Adrenal gland (tissue), 12 donors: ENCODE measurements around the gene ATP4B. TPM values are rescaled to one million over a fixed set of nuclear protein-coding genes. Genes with fewer than 3 reads are reported as not detected.
A peak's percentile ranks its signal among the peaks of the same experiment; 100 is the strongest.

Source experiments
- DNase-seq, 7 donors: peaks; one replicate each; pipeline ENCODE4 v3.0.0-alpha.2; 2019 to 2020
- H3K27ac ChIP-seq, 5 donors: fragments of 200-600 bp; sonication (generic) in 4 of 5; 1 replicate in 3 of 5; 2 replicates in 2 of 5; pipeline versions ENCODE4 v1.5.1 to v1.8.0; 2016 to 2020; ENCODE audit warnings: mild to moderate bottlenecking in 1 of 5
- H3K27me3 ChIP-seq: fragments of 200-600 bp; 2 replicates; pipeline ENCODE4 v1.8.0; 2021
- H3K36me3 ChIP-seq, 2 donors: fragments of 200-600 bp; replicated peaks in 1 of 2; 1 replicate in 1 of 2; 2 replicates in 1 of 2; pipeline versions ENCODE4 v1.5.1 to v1.8.0; 2018 to 2022
- H3K4me1 ChIP-seq, 2 donors: fragments of 200-600 bp; replicated peaks in 1 of 2; 1 replicate in 1 of 2; 2 replicates in 1 of 2; pipeline versions ENCODE4 v1.5.1 to v1.8.0; 2018 to 2021
- H3K4me3 ChIP-seq, 4 donors: fragments of 200-600 bp; sonication (generic) in 3 of 4; one replicate each; pipeline ENCODE4 v1.5.1; 2016 to 2018
- H3K9me3 ChIP-seq, 3 donors: fragments of 200-600 bp; sonication (generic) in 1 of 3; replicated peaks in 1 of 3; 1 replicate in 2 of 3; 2 replicates in 1 of 3; pipeline versions ENCODE4 v1.5.1 to v1.8.0; 2016 to 2021
- POLR2A ChIP-seq, 2 donors: fragments of 450-650 bp; IDR thresholded peaks; one replicate each; pipeline ENCODE4 v1.6.1; 2017; ENCODE audit warnings: antibody characterized with exemption in 2 of 2, mild to moderate bottlenecking in 2 of 2, moderate library complexity in 1 of 2
- WGBS, 4 donors: extraction: QIAGEN DNeasy Blood & Tissue Kit in 2 of 4; methylation state at CpG; one replicate each; pipeline versions ENCODE4 v1.1.5 to v1.1.7; 2013 to 2017; 5-methylcytosine and 5-hydroxymethylcytosine counted together
- intact Hi-C, 2 donors: fragments of 100-400 bp; cut with DNase I; formaldehyde crosslinking; loops; one replicate each; pipeline versions ENCODE4 v1.14.1 to v1.15.0; 2022 to 2023
- polyA plus RNA-seq, 3 donors: library from polyadenylated mRNA; stranded (reverse); fragments of 200-250 nt in 2 of 3; fragments of 350-450 nt in 1 of 3; fragmentation: Illumina TruSeq in 1 of 3; extraction: RNeasy Lipid Tissue Mini Kit (QIAGEN cat#74804) in 1 of 3; gene quantifications; one replicate each; pipeline ENCODE4 v1.2.3, GENCODE V29; 2013 to 2014
- total RNA-seq, 9 donors: library from RNA; depleted of rRNA in 4 of 9; stranded (reverse); fragments of >200 nt in 4 of 9; fragments of 120-200 nt in 1 of 9; fragmentation: NEBNext Ultra II Directional in 1 of 9; extraction: Animal tissue kit (Norgen Biotek cat#: 25700) in 1 of 9; gene quantifications; one replicate each; pipeline versions ENCODE4 v1.1.0 to v1.2.4, GENCODE V29; 2013 to 2023
- TF ChIP-seq, protein P1 (sequence below), 6 experiments: fragments of 450-650 bp in 4 of 6; fragments of 200-600 bp in 2 of 6; sonication (generic) in 1 of 6; IDR thresholded peaks; 1 replicate in 5 of 6; 2 replicates in 1 of 6; pipeline versions ENCODE4 v1.5.1 to v1.8.0; 2016 to 2021; ENCODE audit warnings: antibody characterized with exemption in 6 of 6, mild to moderate bottlenecking in 2 of 6, moderate library complexity in 1 of 6
- donor health status: healthy with polysubstance abuse.
- donor health status: Bipolar disorder and iron deficiency.
- donor health status: DM: yes; HTN: yes; CAD: no.
- donor health status: DM: no; HTN: no; CAD: no.
- donor health status: DM: no; HTN: no; CAD: no.
- donor health status: DM: yes; HTN: yes; CAD: no.

The ATP4B gene
- total and polyA plus RNA-seq, 12 donors: 0.17 TPM; not detected in 11

- intact Hi-C loops: no loop called here
- TF ChIP-seq, protein P1, sequence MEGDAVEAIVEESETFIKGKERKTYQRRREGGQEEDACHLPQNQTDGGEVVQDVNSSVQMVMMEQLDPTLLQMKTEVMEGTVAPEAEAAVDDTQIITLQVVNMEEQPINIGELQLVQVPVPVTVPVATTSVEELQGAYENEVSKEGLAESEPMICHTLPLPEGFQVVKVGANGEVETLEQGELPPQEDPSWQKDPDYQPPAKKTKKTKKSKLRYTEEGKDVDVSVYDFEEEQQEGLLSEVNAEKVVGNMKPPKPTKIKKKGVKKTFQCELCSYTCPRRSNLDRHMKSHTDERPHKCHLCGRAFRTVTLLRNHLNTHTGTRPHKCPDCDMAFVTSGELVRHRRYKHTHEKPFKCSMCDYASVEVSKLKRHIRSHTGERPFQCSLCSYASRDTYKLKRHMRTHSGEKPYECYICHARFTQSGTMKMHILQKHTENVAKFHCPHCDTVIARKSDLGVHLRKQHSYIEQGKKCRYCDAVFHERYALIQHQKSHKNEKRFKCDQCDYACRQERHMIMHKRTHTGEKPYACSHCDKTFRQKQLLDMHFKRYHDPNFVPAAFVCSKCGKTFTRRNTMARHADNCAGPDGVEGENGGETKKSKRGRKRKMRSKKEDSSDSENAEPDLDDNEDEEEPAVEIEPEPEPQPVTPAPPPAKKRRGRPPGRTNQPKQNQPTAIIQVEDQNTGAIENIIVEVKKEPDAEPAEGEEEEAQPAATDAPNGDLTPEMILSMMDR (IDR thresholded peaks at IDR 0.05): no peak
- TF ChIP-seq POLR2A (IDR thresholded peaks at IDR 0.05): no peak
- Histone ChIP-seq H3K4me1 (peaks cover 8 to 14% of the 10 kb centered on the region in 2 donors), H3K4me3 (no peak overlapping the region), H3K9me3 (no peaks in the 10 kb centered on the region), H3K36me3 (no peaks in the 10 kb centered on the region), H3K27ac (peak overlapping the region in 3 of 5 donors; percentile 59 to 75 (median 61)), H3K27me3 (no peaks in the 10 kb centered on the region)
- peak in 1 of 7 donors; percentile 17 for DNase-seq
- 53 to 72% (median 62%) methylated on average over 9 to 10 of the region's 10 CpGs for WGBS, 4 donors
Observed at GRCh38 chr13:113646921-113647340, 11.1 kb downstream of the ATP4B start.

DNA sequence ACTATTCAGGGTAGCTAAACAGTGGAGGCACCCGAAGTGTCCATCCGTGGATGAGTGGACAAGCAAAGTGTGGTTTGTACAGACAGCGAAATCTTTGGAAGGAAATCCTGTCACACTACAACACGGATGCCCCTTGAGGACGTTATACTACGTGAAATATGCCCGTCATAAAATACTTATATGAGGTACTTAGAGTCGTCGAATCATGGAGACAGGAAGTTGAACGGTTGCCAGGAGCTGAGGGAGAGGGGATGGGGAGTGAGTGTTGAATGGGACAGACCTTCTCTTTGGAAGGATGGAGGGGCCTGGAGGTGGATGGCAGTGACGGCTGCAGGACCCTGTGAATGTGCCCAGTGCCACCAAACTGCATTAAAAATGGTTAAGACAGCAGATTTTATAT lies 11.6 kb downstream of the ATP4B start:
- no peak overlapping the region for H3K27ac ChIP-seq
- WGBS, 4 donors: 52 to 74% (median 67%) methylated on average over 11 of the region's 11 CpGs
- H3K27me3 ChIP-seq: no peaks in the 10 kb centered on the region
- no peak overlapping the region for H3K4me3 ChIP-seq
- DNase-seq: peak in 1 of 7 donors; percentile 15
- intact Hi-C loops: no loop called here
- no peaks in the 10 kb centered on the region for H3K36me3 ChIP-seq
- TF ChIP-seq, protein P1 (IDR thresholded peaks at IDR 0.05): no peak
- TF ChIP-seq POLR2A (IDR thresholded peaks at IDR 0.05): no peak
- H3K4me1 ChIP-seq: peaks cover 8 to 14% of the 10 kb centered on the region in 2 donors
- no peaks in the 10 kb centered on the region for H3K9me3 ChIP-seq

DNA sequence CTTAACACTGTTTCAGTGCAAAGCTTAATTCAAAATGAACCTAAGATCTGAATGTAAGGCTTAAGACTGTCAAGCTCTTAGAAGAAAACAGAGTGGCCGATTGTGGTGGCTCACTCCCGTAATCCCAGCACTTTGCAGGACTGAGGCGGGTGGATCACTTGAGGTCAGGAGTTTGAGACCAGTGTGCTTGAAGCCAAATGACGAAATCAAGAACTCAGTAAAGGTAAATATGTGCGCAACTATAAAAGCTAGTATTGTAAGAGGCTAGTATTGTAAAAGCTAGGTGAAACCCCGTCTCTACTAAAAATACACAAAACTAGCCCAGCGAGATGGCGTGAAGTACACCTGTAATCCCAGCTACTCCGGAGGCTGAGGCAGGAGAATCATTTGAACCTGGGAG lies 12.7 kb downstream of the ATP4B start:
- Histone ChIP-seq H3K4me1 (peaks cover 8 to 14% of the 10 kb centered on the region in 2 donors), H3K9me3 (no peaks in the 10 kb centered on the region), H3K36me3 (no peaks in the 10 kb centered on the region), H3K27ac (no peak overlapping the region), H3K4me3 (no peak overlapping the region), H3K27me3 (no peaks in the 10 kb centered on the region)
- no peak for DNase-seq
- no peak for TF ChIP-seq POLR2A (IDR thresholded peaks at IDR 0.05)
- TF ChIP-seq, protein P1 (IDR thresholded peaks at IDR 0.05): no peak
- 94 to 98% (median 97%) methylated on average over 9 of the region's 9 CpGs for WGBS, 4 donors
- intact Hi-C loops: no loop called here

DNA sequence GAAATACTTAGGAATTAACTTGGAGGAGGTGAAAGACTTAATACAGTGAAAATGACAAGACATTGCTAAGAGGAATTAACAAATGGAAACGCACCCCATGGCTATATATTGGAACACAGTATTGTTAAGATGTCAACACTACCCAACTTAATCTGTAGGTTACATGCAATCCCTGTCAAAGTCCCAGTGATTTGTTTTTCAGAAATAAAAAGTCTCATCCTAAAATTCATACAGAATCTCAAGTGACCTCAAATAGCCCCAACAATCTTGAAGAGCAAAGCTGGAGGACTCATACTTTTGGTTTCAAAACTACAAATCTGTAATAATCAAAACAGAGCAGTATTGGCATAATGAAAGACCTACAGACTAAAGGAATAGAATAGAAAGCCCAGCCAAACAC lies 13.2 kb downstream of the ATP4B start:
- TF ChIP-seq, protein P1 (IDR thresholded peaks at IDR 0.05): no peak
- TF ChIP-seq POLR2A (IDR thresholded peaks at IDR 0.05): no peak
- WGBS, 4 donors: 93 to 100% (median 95%) methylated on average over 1 of the region's 1 CpG

More for the DNA sequence above, 13.2 kb downstream of the ATP4B start:
- H3K4me1 ChIP-seq: peaks cover 8 to 14% of the 10 kb centered on the region in 2 donors
- H3K36me3 ChIP-seq: no peaks in the 10 kb centered on the region
- intact Hi-C loops: no loop called here
- DNase-seq: no peak
- H3K27ac ChIP-seq: no peak overlapping the region
- no peaks in the 10 kb centered on the region for H3K9me3 ChIP-seq
- H3K4me3 ChIP-seq: no peak overlapping the region
- H3K27me3 ChIP-seq: no peaks in the 10 kb centered on the region
